SH-SY5Y (cell line): Measurements from ENCODE around the gene ZNF777.

Experiments
- GATA2 ChIP-seq: IDR thresholded peaks from 2 replicates; pipeline ENCODE4 v1.6.1; 2011; ENCODE audit warnings: mild to moderate bottlenecking, low read depth, low read length
- GATA3 ChIP-seq: IDR thresholded peaks from 2 replicates; pipeline ENCODE4 v1.6.1; 2011; ENCODE audit warnings: low read depth, mild to moderate bottlenecking, low read length, moderate library complexity

DNA sequence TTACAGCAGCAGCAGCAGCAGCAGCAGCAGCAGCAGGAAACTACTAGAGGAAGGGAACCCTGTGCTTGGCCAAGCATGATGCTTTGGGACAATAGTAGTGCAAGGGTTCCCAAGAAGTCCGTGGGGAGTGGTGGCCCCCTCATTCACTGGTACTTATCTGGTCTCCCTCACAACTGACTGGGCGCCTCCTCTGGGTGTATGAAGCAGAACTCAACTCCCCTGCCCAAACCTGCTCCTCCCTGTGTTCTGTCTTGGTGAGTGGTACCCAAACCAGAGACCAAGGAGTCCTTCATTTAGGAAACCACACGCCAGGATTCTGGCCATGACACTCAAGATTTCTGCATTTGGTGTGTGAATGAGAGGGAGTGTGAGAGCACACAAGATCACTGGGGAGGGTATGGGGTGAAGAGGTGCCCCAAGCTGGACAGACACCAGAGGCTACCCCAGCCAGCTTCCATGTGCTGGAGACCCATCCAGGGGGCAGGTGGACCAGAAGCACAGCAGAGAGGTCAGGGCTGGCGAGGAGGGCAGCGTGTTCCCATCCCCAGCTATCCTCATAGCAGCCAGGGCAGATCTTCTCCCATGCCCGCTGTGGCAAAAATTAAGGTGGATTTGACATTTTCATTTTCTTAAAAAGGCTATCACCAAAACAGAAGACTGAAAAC lies 10.6 kb upstream of the ZNF777 start:
- TF ChIP-seq GATA2 (no peak), GATA3 (no peak)
